Measurements from ENCODE around the gene RAB30.
"Not testable (repeated sequence)": the region's sequence is repeated elsewhere in the genome, so short reads cannot be mapped to it uniquely, and the experiment has no call there.

RAB30 gene

GRCh38 chr11:83009999-83010398 lies 61.7 kb downstream of the RAB30 start:
- no peak for DNase-seq (ENCODE audit: low spot score)

GRCh38 chr11:83009136-83009535 lies 62.6 kb downstream of the RAB30 start:
- not testable (repeated sequence) for DNase-seq (ENCODE audit: low spot score)

GRCh38 chr11:83008581-83008923 lies 63.1 kb downstream of the RAB30 start:
- peak; percentile 44 for DNase-seq (ENCODE audit: low spot score)

GRCh38 chr11:83007909-83008580 lies 63.7 kb downstream of the RAB30 start:
- DNase-seq (ENCODE audit: low spot score), result no peak

- DNase-seq (ENCODE audit: low spot score), result no peak
Measured at GRCh38 chr11:83007477-83007876, 64.2 kb downstream of the RAB30 start.

- DNase-seq (ENCODE audit: low spot score), result no peak
Measured at GRCh38 chr11:83006877-83007330, 64.8 kb downstream of the RAB30 start.

- no peak for DNase-seq (ENCODE audit: low spot score)
Measured at GRCh38 chr11:83004746-83005556, 66.7 kb downstream of the RAB30 start.

GRCh38 chr11:83002522-83002921 lies 69.2 kb downstream of the RAB30 start:
- DNase-seq (ENCODE audit: low spot score), result no peak

GRCh38 chr11:83002053-83002452 lies 69.6 kb downstream of the RAB30 start:
- DNase-seq (ENCODE audit: low spot score), result no peak

- DNase-seq (ENCODE audit: low spot score), result no peak
Measured at GRCh38 chr11:83000381-83000780, 71.3 kb downstream of the RAB30 start.

- DNase-seq (ENCODE audit: low spot score), result no peak
Measured at GRCh38 chr11:82999232-82999631, 72.5 kb downstream of the RAB30 start.

GRCh38 chr11:82998697-82999096 lies 73.0 kb downstream of the RAB30 start:
- DNase-seq (ENCODE audit: low spot score), result no peak

GRCh38 chr11:82996966-82997606 lies 74.6 kb downstream of the RAB30 start:
- no peak for DNase-seq (ENCODE audit: low spot score)

GRCh38 chr11:82995754-82996398 lies 75.8 kb downstream of the RAB30 start:
- DNase-seq (ENCODE audit: low spot score), result peak; percentile 24

GRCh38 chr11:82995235-82995634 lies 76.5 kb downstream of the RAB30 start:
- DNase-seq (ENCODE audit: low spot score), result no peak

- DNase-seq (ENCODE audit: low spot score), result no peak
Measured at GRCh38 chr11:82994604-82995230, 77.0 kb downstream of the RAB30 start.

GRCh38 chr11:82992223-82992622 lies 79.5 kb downstream of the RAB30 start:
- no peak for DNase-seq (ENCODE audit: low spot score)

GRCh38 chr11:82989628-82990404 lies 81.9 kb downstream of the RAB30 start:
- no peak for DNase-seq (ENCODE audit: low spot score)

GRCh38 chr11:82988936-82989627 lies 82.6 kb downstream of the RAB30 start:
- DNase-seq (ENCODE audit: low spot score), result no peak

- DNase-seq (ENCODE audit: low spot score), result no peak
Measured at GRCh38 chr11:82987997-82988396, 83.7 kb downstream of the RAB30 start.

- no peak for DNase-seq (ENCODE audit: low spot score)
Measured at GRCh38 chr11:82986446-82986845, 85.3 kb downstream of the RAB30 start.
